ENCODE measurements around the gene UBB. TPM values are rescaled to one million over a fixed set of nuclear protein-coding genes. Genes with fewer than 3 reads are reported as not detected.

The UBB gene
- total RNA-seq, 1 experiment from 2014 or later = 1,609 TPM

- Histone ChIP-seq H3K79me1 (ENCODE audit: insufficient read depth, low read depth, low read length, poor library complexity, severe bottlenecking) (peaks cover 5% of the 10 kb centered on the region), H3K27ac (ENCODE audit: insufficient read length, low read depth, low read length) (no peak overlapping the region), H3K56ac (ENCODE audit: insufficient read length, low read depth, low read length) (no peak overlapping the region), H3K9ac (ENCODE audit: extremely low read depth, insufficient read length, low read length) (no peak overlapping the region), H3K23ac (ENCODE audit: insufficient read length, low read depth, low read length) (no peak overlapping the region), H3K27me3 (ENCODE audit: insufficient read depth, low read length) (no peaks in the 10 kb centered on the region), H3K14ac (ENCODE audit: insufficient read depth, low read length) (no peak overlapping the region; the same call in 1 of the 2 replicates), H3K79me2 (ENCODE audit: insufficient read depth, low read length) (peaks cover 6% of the 10 kb centered on the region; the same call in 1 of the 2 replicates), H2BK12ac (ENCODE audit: insufficient read length, low read depth, low read length) (no peak overlapping the region), H3T11ph (ENCODE audit: low read length) (no peak overlapping the region), H2BK5ac (ENCODE audit: insufficient read length, low read length) (no peak overlapping the region), H2BK120ac (ENCODE audit: low read depth, low read length, poor library complexity, severe bottlenecking) (no peak overlapping the region), H2AK5ac (ENCODE audit: insufficient read length, low read length) (no peak overlapping the region), H4K20me1 (ENCODE audit: control insufficient read depth, insufficient read depth, insufficient read length) (no peaks in the 10 kb centered on the region), H4K8ac (replicated peaks; ENCODE audit: insufficient read length, low read depth, low read length) (no peak overlapping the region), H3K4ac (ENCODE audit: low read depth, low read length) (no peak overlapping the region), H2BK15ac (ENCODE audit: low read depth, low read length) (no peak overlapping the region), H4K5ac (ENCODE audit: insufficient read length, low read depth, low read length) (no peak overlapping the region), H3K4me1 (ENCODE audit: insufficient read depth, low read length) (no peaks in the 10 kb centered on the region), H3K18ac (ENCODE audit: insufficient read length, low read depth, low read length) (no peak overlapping the region), H2AFZ (ENCODE audit: low read length) (no peak overlapping the region), H3K9me3 (ENCODE audit: control insufficient read depth, low read depth, low read length) (no peaks in the 10 kb centered on the region), H2BK20ac (ENCODE audit: low read depth, low read length, poor library complexity, severe bottlenecking) (no peak overlapping the region), H3K23me2 (ENCODE audit: insufficient read length, low read depth, low read length, poor library complexity, severe bottlenecking) (peaks cover 8% of the 10 kb centered on the region), H4K91ac (ENCODE audit: insufficient read length, low read depth, low read length) (no peak overlapping the region), H3K4me2 (ENCODE audit: insufficient read depth, insufficient read length, low read length) (no peak overlapping the region)
- WGBS (ENCODE audit: extremely low coverage, insufficient read length, low lambda C conversion rate) = no CpG with 5 or more reads among the region's 6 CpGs
- no peak for TF ChIP-seq CTCF (conservative IDR thresholded peaks at IDR 0.05)
- peaks cover 29 to 50% (median 38%) of the 10 kb centered on the region in 3 experiments for H3K36me3 Mint-ChIP-seq (ENCODE audit: insufficient read depth in 1 of 3, low read depth in 3 of 3)
- no peak for DNase-seq
- H3K27me3 Mint-ChIP-seq (ENCODE audit: low read depth) = peaks cover 4% of the 10 kb centered on the region
- H3K4me1 Mint-ChIP-seq = peaks cover 9 to 11% of the 10 kb centered on the region in 2 experiments
- no peaks in the 10 kb centered on the region for H3K9me3 Mint-ChIP-seq
- no peak overlapping the region for H3K4me3 Mint-ChIP-seq
- H3K27ac Mint-ChIP-seq = no peak overlapping the region
These were observed 32.3 kb upstream of the UBB start for GRCh38 chr17:16348586-16348985.
